ENCODE results near the gene LHFPL6.

Gene LHFPL6

DNA sequence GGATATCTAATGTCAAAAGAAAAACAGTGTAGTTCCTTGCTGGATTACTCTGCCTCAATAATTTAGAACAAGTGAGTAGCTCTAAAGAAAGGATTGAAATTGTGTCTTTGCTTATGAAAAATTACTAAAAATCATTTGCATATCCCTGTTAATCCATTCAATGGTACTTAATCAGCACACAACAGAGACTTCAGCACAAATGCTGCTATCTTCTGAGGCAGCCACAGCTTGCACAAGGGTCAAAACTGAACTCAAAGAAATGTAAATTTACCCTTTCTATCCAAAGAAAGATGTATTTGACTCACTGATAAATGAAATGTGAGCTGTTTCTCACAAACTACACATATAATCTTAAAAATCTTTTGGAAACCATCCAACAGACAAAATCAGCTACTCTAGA is 116.2 kb downstream of the LHFPL6 start:
- TF ChIP-seq, protein P1, sequence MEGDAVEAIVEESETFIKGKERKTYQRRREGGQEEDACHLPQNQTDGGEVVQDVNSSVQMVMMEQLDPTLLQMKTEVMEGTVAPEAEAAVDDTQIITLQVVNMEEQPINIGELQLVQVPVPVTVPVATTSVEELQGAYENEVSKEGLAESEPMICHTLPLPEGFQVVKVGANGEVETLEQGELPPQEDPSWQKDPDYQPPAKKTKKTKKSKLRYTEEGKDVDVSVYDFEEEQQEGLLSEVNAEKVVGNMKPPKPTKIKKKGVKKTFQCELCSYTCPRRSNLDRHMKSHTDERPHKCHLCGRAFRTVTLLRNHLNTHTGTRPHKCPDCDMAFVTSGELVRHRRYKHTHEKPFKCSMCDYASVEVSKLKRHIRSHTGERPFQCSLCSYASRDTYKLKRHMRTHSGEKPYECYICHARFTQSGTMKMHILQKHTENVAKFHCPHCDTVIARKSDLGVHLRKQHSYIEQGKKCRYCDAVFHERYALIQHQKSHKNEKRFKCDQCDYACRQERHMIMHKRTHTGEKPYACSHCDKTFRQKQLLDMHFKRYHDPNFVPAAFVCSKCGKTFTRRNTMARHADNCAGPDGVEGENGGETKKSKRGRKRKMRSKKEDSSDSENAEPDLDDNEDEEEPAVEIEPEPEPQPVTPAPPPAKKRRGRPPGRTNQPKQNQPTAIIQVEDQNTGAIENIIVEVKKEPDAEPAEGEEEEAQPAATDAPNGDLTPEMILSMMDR (IDR thresholded peaks at IDR 0.05; ENCODE audit: low read depth, low read length, missing control alignments): no peak
- no peak for DNase-seq (ENCODE audit: low read depth)
- no peak overlapping the region for H3K4me3 ChIP-seq (ENCODE audit: low read depth, low read length)

DNA sequence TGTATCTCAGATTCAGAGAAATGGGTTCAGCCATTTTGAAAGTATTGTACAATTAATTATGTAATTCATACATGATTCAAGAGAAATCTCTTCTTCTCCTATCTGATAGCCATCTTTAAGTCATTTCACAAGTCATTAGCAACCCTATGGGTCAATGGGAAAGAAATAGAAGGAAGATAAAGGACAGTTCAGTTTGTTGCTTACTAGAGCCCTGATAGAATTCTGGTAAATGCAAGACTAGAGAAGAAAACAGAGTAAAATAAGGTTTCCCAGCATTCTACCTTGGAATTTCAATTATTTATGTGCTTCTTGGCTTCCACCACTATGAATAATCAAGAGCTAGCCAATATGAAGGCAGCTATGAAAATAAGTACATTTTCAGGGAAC is 117.7 kb downstream of the LHFPL6 start:
- no peak overlapping the region for H3K4me3 ChIP-seq (ENCODE audit: low read depth, low read length)
- TF ChIP-seq, protein P1 (IDR thresholded peaks at IDR 0.05; ENCODE audit: low read depth, low read length, missing control alignments): no peak
- no peak for DNase-seq (ENCODE audit: low read depth)

DNA sequence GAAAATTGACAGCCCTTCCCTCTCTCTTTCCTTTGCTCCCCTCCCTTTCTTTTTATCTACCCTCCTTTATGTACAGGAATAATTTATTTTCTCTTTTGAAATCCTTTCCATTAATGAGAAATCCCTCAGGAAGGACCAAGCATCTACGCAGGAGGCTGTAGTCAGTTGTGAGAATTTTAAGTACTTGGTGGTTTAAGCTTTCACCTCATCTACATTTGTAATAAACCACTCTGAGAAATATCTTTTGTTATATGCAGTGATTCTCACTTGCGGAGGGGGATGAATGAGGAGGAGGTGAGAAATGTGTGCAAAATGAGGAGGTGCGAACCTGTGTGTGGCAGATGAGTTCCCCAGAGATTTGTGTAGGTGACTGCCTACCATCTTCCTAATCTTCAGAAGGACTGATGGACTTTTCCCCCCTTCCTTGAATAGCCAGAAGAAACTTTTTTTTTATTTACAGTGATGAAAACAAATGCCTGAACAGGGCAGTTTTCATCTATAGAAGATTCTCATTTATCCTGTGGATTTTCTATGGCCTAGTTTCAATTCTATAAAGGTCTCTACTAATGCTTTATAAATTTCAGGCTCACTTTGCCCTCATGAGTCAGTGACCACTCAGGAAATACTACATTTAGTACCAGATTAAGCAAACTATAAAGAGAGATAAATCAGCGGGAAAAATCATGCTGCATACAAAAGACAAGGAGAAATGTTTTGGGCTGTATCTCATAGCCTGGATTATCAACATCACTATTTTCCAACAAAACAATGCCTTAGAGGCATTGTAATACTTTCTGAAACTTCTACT is 118.3 kb downstream of the LHFPL6 start:
- no peak overlapping the region for H3K4me3 ChIP-seq (ENCODE audit: low read depth, low read length)
- TF ChIP-seq, protein P1 (IDR thresholded peaks at IDR 0.05; ENCODE audit: low read depth, low read length, missing control alignments): no peak
- DNase-seq (ENCODE audit: low read depth): no peak

DNA sequence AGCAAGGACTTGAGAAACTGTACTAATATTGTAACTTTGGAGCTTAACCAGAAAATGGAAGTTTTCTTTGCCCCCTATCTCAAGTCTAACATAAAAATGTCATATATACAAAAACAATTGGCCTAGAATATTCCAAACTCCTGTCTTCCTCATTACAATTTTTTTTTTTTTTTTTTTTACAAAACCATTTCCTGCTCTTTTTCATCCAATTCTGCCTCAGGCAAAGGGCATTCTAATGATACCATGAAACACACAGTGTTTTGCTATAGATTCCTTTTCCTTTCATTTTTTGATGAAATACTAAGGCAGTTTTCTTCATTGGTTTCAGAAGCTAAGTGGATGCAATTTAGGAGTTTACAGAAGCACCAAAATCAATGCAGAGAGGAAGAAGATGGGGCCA is 119.7 kb downstream of the LHFPL6 start:
- H3K4me3 ChIP-seq (ENCODE audit: low read depth, low read length): no peak overlapping the region
- TF ChIP-seq, protein P1 (IDR thresholded peaks at IDR 0.05; ENCODE audit: low read depth, low read length, missing control alignments): no peak
- DNase-seq (ENCODE audit: low read depth): no peak

DNA sequence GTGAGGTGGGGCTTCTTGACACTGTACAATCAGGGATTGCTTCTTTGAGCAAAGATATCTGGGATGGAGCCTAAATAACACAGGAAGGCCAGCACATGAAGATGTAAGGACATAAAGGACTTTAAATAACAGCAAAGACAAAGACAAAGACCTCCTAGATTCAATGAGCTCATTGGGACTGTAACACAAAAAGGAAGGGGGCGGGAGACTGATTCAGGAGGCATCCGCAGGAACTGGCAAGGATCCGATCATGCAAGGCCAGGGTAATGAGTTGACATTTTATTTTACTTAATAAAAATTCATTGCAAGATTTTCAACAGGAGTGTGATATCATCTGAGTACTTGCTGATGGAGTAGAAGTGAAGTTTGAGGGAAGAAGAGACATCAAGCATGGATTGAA is 121.5 kb downstream of the LHFPL6 start:
- H3K4me3 ChIP-seq (ENCODE audit: low read depth, low read length): no peak overlapping the region
- TF ChIP-seq, protein P1 (IDR thresholded peaks at IDR 0.05; ENCODE audit: low read depth, low read length, missing control alignments): no peak
- DNase-seq (ENCODE audit: low read depth): no peak

DNA sequence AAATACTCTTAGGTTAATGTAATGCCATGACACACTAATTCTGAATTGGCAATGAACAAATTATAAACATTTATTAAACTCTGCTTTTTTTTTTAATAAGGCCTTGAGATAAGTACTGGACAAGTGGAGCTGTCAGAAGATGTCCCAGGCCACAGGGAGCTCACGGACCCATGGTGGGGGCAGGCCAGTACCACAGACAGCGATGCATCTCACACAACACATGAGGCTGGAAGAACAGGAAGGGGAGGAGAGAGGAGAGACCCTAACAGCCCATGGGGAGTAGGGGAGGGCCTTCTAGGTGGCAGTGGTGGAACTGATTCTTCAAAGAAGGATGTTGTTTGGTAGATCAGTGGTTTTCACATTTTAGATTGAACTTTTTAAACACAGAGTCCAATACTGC is 128.4 kb downstream of the LHFPL6 start:
- DNase-seq (ENCODE audit: low read depth): no peak
- no peak overlapping the region for H3K4me3 ChIP-seq (ENCODE audit: low read depth, low read length)
- TF ChIP-seq, protein P1 (IDR thresholded peaks at IDR 0.05; ENCODE audit: low read depth, low read length, missing control alignments): no peak

DNA sequence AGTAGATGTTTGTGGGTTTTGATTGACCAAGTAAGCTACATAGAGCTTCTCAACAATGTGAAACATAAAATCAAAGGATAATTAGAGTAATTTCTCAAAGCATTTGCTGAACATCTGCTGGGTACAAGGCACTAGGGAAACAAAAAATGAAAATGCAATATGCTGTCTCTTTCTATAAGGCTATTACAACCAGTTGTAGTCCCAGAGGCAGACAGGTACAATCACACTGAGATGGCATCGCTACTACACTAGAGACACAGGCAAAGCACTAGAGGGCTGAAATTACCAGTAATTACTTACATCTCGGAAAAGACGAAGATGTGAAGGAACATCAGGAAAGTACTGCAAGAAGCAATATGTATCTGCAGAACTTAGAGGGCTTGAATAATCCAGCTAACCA is 133.3 kb downstream of the LHFPL6 start:
- DNase-seq (ENCODE audit: low read depth): no peak
- no peak overlapping the region for H3K4me3 ChIP-seq (ENCODE audit: low read depth, low read length)
- TF ChIP-seq, protein P1 (IDR thresholded peaks at IDR 0.05; ENCODE audit: low read depth, low read length, missing control alignments): no peak
